ENCODE results near the gene DNAJC21.

DNA sequence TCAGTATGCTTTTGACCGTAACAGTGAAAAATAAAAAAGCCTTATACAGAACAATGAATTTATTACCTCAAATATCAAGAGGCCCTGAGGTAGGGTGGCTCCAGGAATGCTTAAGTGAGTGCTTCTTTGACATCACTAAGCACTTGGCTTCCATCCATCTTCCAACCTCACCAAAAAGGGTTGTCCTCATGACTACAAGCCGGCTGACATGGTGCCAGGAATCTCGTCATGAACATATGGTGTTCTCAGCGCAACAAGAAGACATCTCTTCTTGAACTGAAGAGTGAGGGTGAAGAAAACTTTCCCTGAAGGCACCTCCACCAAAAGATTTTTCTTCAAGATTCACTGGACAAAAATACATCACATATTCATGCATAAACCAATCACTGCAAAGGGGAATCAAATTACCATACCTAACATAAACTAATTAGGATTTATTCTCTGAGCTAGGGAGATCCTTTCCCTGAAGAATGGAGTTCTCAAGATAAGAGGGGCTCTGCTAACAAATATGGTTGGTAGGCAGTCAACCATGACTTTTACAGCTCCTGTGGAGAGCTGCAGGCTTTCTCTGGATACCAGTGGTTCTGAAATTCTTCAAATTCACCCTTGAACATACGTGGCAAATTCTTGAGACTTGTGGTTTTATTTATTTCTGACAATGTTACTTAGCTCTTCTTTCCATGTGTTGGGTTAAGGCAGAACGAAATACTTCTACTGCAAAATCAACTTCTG is 68.9 kb downstream of the DNAJC21 start:
- TF ChIP-seq, protein P1, sequence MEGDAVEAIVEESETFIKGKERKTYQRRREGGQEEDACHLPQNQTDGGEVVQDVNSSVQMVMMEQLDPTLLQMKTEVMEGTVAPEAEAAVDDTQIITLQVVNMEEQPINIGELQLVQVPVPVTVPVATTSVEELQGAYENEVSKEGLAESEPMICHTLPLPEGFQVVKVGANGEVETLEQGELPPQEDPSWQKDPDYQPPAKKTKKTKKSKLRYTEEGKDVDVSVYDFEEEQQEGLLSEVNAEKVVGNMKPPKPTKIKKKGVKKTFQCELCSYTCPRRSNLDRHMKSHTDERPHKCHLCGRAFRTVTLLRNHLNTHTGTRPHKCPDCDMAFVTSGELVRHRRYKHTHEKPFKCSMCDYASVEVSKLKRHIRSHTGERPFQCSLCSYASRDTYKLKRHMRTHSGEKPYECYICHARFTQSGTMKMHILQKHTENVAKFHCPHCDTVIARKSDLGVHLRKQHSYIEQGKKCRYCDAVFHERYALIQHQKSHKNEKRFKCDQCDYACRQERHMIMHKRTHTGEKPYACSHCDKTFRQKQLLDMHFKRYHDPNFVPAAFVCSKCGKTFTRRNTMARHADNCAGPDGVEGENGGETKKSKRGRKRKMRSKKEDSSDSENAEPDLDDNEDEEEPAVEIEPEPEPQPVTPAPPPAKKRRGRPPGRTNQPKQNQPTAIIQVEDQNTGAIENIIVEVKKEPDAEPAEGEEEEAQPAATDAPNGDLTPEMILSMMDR (conservative IDR thresholded peaks at IDR 0.05; ENCODE audit: low read length), result no peak
- TF ChIP-seq EZH2phosphoT487 (IDR thresholded peaks at IDR 0.05; ENCODE audit: borderline replicate concordance), result no peak

Measured in Loucy (cell line).